ENCODE measurements around the gene CSF2RB.

Gene CSF2RB

DNA sequence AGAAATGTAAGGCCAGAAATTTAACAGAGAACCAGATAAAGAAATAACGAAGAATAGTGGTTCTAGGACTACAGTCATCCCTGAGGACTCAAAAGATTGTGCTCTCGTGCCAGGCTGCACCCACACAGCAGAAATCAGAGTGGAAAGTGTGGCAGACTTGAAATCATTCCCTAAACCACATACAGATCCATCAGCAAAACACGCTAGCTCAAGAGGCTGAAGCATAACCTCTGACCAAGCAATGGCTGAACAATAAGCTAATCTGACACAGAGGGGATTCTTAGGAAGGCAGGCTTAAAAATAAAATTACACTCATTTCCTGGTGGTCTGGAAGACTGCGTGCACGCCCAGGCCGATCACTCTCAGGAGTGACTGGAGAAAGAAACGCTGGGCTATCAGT lies 33.7 kb upstream of the CSF2RB start:
- TF ChIP-seq CTCF (conservative IDR thresholded peaks at IDR 0.05) = no peak
- H3K27ac ChIP-seq = no peak overlapping the region

- no peak for TF ChIP-seq CTCF (conservative IDR thresholded peaks at IDR 0.05)
- no peak overlapping the region for H3K27ac ChIP-seq
These were observed 31.8 kb upstream of the CSF2RB start for GRCh38 chr22:36881504-36882245.

GRCh38 chr22:36884349-36885158 lies 28.9 kb upstream of the CSF2RB start:
- TF ChIP-seq CTCF (conservative IDR thresholded peaks at IDR 0.05) = no peak
- H3K27ac ChIP-seq = no peak overlapping the region

GRCh38 chr22:36885474-36885873 lies 28.0 kb upstream of the CSF2RB start:
- H3K27ac ChIP-seq = no peak overlapping the region
- TF ChIP-seq CTCF (conservative IDR thresholded peaks at IDR 0.05) = no peak

GRCh38 chr22:36886016-36886415 lies 27.4 kb upstream of the CSF2RB start:
- no peak overlapping the region for H3K27ac ChIP-seq
- no peak for TF ChIP-seq CTCF (conservative IDR thresholded peaks at IDR 0.05)

GRCh38 chr22:36887162-36887561 lies 26.3 kb upstream of the CSF2RB start:
- no peak overlapping the region for H3K27ac ChIP-seq
- TF ChIP-seq CTCF (conservative IDR thresholded peaks at IDR 0.05) = no peak

GRCh38 chr22:36891646-36892045 lies 21.8 kb upstream of the CSF2RB start:
- H3K27ac ChIP-seq = no peak overlapping the region
- no peak for TF ChIP-seq CTCF (conservative IDR thresholded peaks at IDR 0.05)

Data from VCaP (cell line).